Measurements from ENCODE around the gene HSD11B1L.

Gene HSD11B1L

GRCh38 chr19:5680437-5681368, at the start of gene HSD11B1L, which contains the start of gene MICOS13:
Gene HSD11B1L, plus strand, starts transcription at chr19:5681027. Its CDS starts 3,806 bp downstream, at chr19:5684833.
Gene MICOS13, minus strand, starts transcription at chr19:5680516. Its CDS starts 30 bp downstream, at chr19:5680486.
- peak; percentile 96 for DNase-seq (ENCODE audit: low spot score)

GRCh38 chr19:5631567-5632240, 49.1 kb upstream of the HSD11B1L start:
- no peak for DNase-seq (ENCODE audit: low spot score)

GRCh38 chr19:5632241-5632612, 48.6 kb upstream of the HSD11B1L start:
- DNase-seq (ENCODE audit: low spot score): no peak

- DNase-seq (ENCODE audit: low spot score): no peak
Observed at GRCh38 chr19:5632657-5633056, 48.2 kb upstream of the HSD11B1L start.

- no peak for DNase-seq (ENCODE audit: low spot score)
Observed at GRCh38 chr19:5635427-5635826, 45.4 kb upstream of the HSD11B1L start.

GRCh38 chr19:5637971-5638370, 42.9 kb upstream of the HSD11B1L start:
- no peak for DNase-seq (ENCODE audit: low spot score)

GRCh38 chr19:5641171-5641570, 39.7 kb upstream of the HSD11B1L start:
- no peak for DNase-seq (ENCODE audit: low spot score)

- no peak for DNase-seq (ENCODE audit: low spot score)
Observed at GRCh38 chr19:5642204-5642603, 38.6 kb upstream of the HSD11B1L start.

- no peak for DNase-seq (ENCODE audit: low spot score)
Observed at GRCh38 chr19:5643060-5643459, 37.8 kb upstream of the HSD11B1L start.

- DNase-seq (ENCODE audit: low spot score): no peak
Observed at GRCh38 chr19:5644037-5644436, 36.8 kb upstream of the HSD11B1L start.

- no peak for DNase-seq (ENCODE audit: low spot score)
Observed at GRCh38 chr19:5645409-5645808, 35.4 kb upstream of the HSD11B1L start.

- no peak for DNase-seq (ENCODE audit: low spot score)
Observed at GRCh38 chr19:5646703-5647102, 34.1 kb upstream of the HSD11B1L start.

- no peak for DNase-seq (ENCODE audit: low spot score)
Observed at GRCh38 chr19:5648464-5648863, 32.4 kb upstream of the HSD11B1L start.

- DNase-seq (ENCODE audit: low spot score): no peak
Observed at GRCh38 chr19:5651361-5651760, 29.5 kb upstream of the HSD11B1L start.

GRCh38 chr19:5652261-5652660, 28.6 kb upstream of the HSD11B1L start:
- no peak for DNase-seq (ENCODE audit: low spot score)

GRCh38 chr19:5654931-5655330, 25.9 kb upstream of the HSD11B1L start:
- no peak for DNase-seq (ENCODE audit: low spot score)

GRCh38 chr19:5655412-5655811, 25.4 kb upstream of the HSD11B1L start:
- DNase-seq (ENCODE audit: low spot score): no peak

- DNase-seq (ENCODE audit: low spot score): no peak
Observed at GRCh38 chr19:5661483-5661882, 19.3 kb upstream of the HSD11B1L start.

- DNase-seq (ENCODE audit: low spot score): no peak
Observed at GRCh38 chr19:5663904-5664303, 16.9 kb upstream of the HSD11B1L start.

GRCh38 chr19:5664515-5664914, 16.3 kb upstream of the HSD11B1L start:
- no peak for DNase-seq (ENCODE audit: low spot score)

- peak; percentile 20 for DNase-seq (ENCODE audit: low spot score)
Observed at GRCh38 chr19:5665781-5666513, 14.9 kb upstream of the HSD11B1L start.

- DNase-seq (ENCODE audit: low spot score): no peak
Observed at GRCh38 chr19:5666921-5667610, 13.8 kb upstream of the HSD11B1L start.
